Spleen (tissue), 7 donors: Measurements from ENCODE around the gene SEPTIN5.
"Not testable (repeated sequence)": the region's sequence is repeated elsewhere in the genome, so short reads cannot be mapped to it uniquely, and the experiment has no call there.

Source experiments
- CTCF ChIP-seq, 11 experiments: fragments of 200-600 bp in 7 of 11; fragments of 450-650 bp in 4 of 11; sonication (generic) in 4 of 11; IDR thresholded peaks in 8 of 11; conservative IDR thresholded peaks in 3 of 11; 1 replicate in 7 of 11; 2 replicates in 4 of 11; pipeline versions ENCODE4 v1.4.0 to v1.8.0; 2016 to 2021; ENCODE audit warnings: antibody characterized with exemption in 11 of 11, inconsistent platforms in 4 of 11, mild to moderate bottlenecking in 1 of 11
- POLR2AphosphoS5 ChIP-seq, 3 donors: sonication (generic); formaldehyde crosslinking; IDR thresholded peaks; one replicate each; pipeline ENCODE4 v1.5.1; 2017; ENCODE audit warnings: antibody characterized with exemption in 3 of 3
- donor health status: DM: no; HTN: no; CAD: no; lungs with moderate emphysema.
- donor health status: DM: no; HTN: no; CAD: no.
- donor health status: DM: no; HTN: no; CAD: no.

GRCh38 chr22:19726064-19726788 is 11.9 kb downstream of the SEPTIN5 start:
- not testable (repeated sequence) for TF ChIP-seq CTCF (IDR thresholded peaks at IDR 0.05 in 8 of 11, conservative IDR thresholded peaks at IDR 0.05 in 3 of 11); POLR2AphosphoS5 (IDR thresholded peaks at IDR 0.05)
